K562 (cell line): ENCODE data around the gene DUSP28. TPM values are rescaled to one million over a fixed set of nuclear protein-coding genes. Genes with fewer than 3 reads are reported as not detected.

Experiments
- CXXC5 ChIP-seq: fragments of 250-450 bp; sonication (Bioruptor Pico); IDR thresholded peaks from 2 replicates; pipeline ENCODE4 v1.8.0; 2022; ENCODE audit warnings: inconsistent platforms, mild to moderate bottlenecking, moderate library complexity
- ELF1 ChIP-seq: fragments of 200-800 bp; sonication (Bioruptor generic); IDR thresholded peaks from 2 replicates; pipeline ENCODE4 v1.6.1; 2016; ENCODE audit warnings: missing genetic modification characterization, missing compliant biosample characterization
- ETV5 ChIP-seq: sonication (generic); formaldehyde crosslinking; IDR thresholded peaks from 2 replicates; pipeline ENCODE4 v1.4.0; 2020; ENCODE audit warnings: low read depth, mild to moderate bottlenecking, missing genetic modification reagents
- GABPA ChIP-seq: fragments of 200-800 bp; sonication (Bioruptor generic); conservative IDR thresholded peaks from 2 replicates; pipeline ENCODE4 v1.6.1; 2016; ENCODE audit warnings: low read depth, missing genetic modification characterization, missing compliant biosample characterization
- HDAC2 ChIP-seq: fragments of 450-650 bp; IDR thresholded peaks from 2 replicates; pipeline ENCODE4 v1.6.1; 2016; ENCODE audit warnings: mild to moderate bottlenecking
- KDM5B ChIP-seq: fragments of 200-600 bp; sonication (generic); IDR thresholded peaks from 2 replicates; pipeline ENCODE4 v1.6.1; 2012; ENCODE audit warnings: low read depth, mild to moderate bottlenecking, moderate library complexity, low read length, control low read depth, inconsistent platforms; ENCODE audit not compliant: insufficient replicate concordance
- MTF1 ChIP-seq: fragments of 250-450 bp; sonication (Bioruptor Pico); IDR thresholded peaks from 2 replicates; pipeline ENCODE4 v1.9.0; 2021; ENCODE audit warnings: moderate library complexity, mild to moderate bottlenecking, inconsistent platforms, borderline replicate concordance
- MYC ChIP-seq, 2 experiments: fragments of 250-450 bp in 1 of 2; sonication (Bioruptor Pico) in 1 of 2; IDR thresholded peaks; 2 replicates each; pipeline versions ENCODE4 v1.5.1 to v1.6.1; 2012 to 2021; ENCODE audit warnings: low read depth in 2 of 2, borderline replicate concordance in 1 of 2, improper control_type of control experiment in 1 of 2, low read length in 1 of 2, mild to moderate bottlenecking in 1 of 2, moderate library complexity in 1 of 2
- POLR2A ChIP-seq: fragments of 450-650 bp; conservative IDR thresholded peaks from 2 replicates; pipeline ENCODE4 v1.6.1; 2016
- TFAP4 ChIP-seq: sonication (generic); formaldehyde crosslinking; IDR thresholded peaks from 2 replicates; pipeline ENCODE4 v1.8.0; 2022; ENCODE audit warnings: missing genetic modification reagents, mild to moderate bottlenecking, moderate library complexity, borderline replicate concordance
- UBTF ChIP-seq, 2 experiments: IDR thresholded peaks; 2 replicates each; pipeline ENCODE4 v1.6.1; 2012; ENCODE audit warnings: improper control_type of control experiment in 2 of 2, low read depth in 2 of 2, low read length in 2 of 2, borderline replicate concordance in 1 of 2
- ZBTB1 ChIP-seq: sonication (generic); formaldehyde crosslinking; IDR thresholded peaks from 2 replicates; pipeline ENCODE4 v1.8.1; 2023; ENCODE audit warnings: missing genetic modification reagents, low read depth, mild to moderate bottlenecking, borderline replicate concordance
- ZBTB34 ChIP-seq: fragments of 250-450 bp; sonication (Bioruptor Pico); IDR thresholded peaks from 2 replicates; pipeline ENCODE4 v1.8.0; 2021; ENCODE audit warnings: mild to moderate bottlenecking, moderate library complexity
- ZBTB9 ChIP-seq: fragments of 450-650 bp; formaldehyde crosslinking; IDR thresholded peaks from 2 replicates; pipeline ENCODE4 v1.4.0; 2020; ENCODE audit warnings: mild to moderate bottlenecking, moderate library complexity
- ZFX ChIP-seq: sonication (generic); formaldehyde crosslinking; IDR thresholded peaks from 2 replicates; pipeline ENCODE4 v1.8.0; 2022; ENCODE audit warnings: mild to moderate bottlenecking, missing genetic modification reagents, moderate library complexity
- ZNF140 ChIP-seq: fragments of 250-450 bp; sonication (Bioruptor Pico); IDR thresholded peaks from 2 replicates; pipeline ENCODE4 v1.8.0; 2021; ENCODE audit warnings: moderate library complexity, mild to moderate bottlenecking, inconsistent platforms
- ZNF449 ChIP-seq: fragments of 250-450 bp; sonication (Bioruptor Pico); IDR thresholded peaks from 2 replicates; pipeline ENCODE4 v1.8.0; 2022; ENCODE audit warnings: moderate library complexity, mild to moderate bottlenecking, inconsistent platforms
- polyA plus RNA-seq, 8 experiments: library from polyadenylated mRNA; depleted of rRNA in 4 of 8; stranded (reverse) in 5 of 8; unstranded in 3 of 8; fragments of >200 nt; fragmentation: Nextera tagmentation in 2 of 8; fragmentation: Illumina TruSeq in 1 of 8; extraction: Ambion mirVana in 2 of 8; extraction: Trizol in 1 of 8; gene quantifications; 2 replicates each; pipeline versions ENCODE4 v1.2.1 to v1.2.3, GENCODE V29; 2011 to 2014; ENCODE audit warnings: inconsistent platforms in 1 of 8, missing spikeins in 1 of 8
- total RNA-seq, 7 experiments: library from RNA; depleted of rRNA in 6 of 7; stranded (reverse); fragments of >200 nt in 6 of 7; fragmentation: Illumina TruSeq in 2 of 7; extraction: Trizol in 2 of 7; gene quantifications; 2 replicates each; pipeline versions ENCODE4 v1.2.1 to v1.2.3, GENCODE V29; 2011 to 2021; ENCODE audit warnings: low replicate concordance in 1 of 7

DUSP28 gene
- total and polyA plus RNA-seq, 9 of the 15 experiments (the other 6 are each of a cell fraction or from before 2014, with no cell fraction given), result 2.8 to 8.1 (median 4.2) TPM

GRCh38 chr2:240567872-240568677 lies 7.9 kb downstream of the DUSP28 start, which contains the start of gene RNPEPL1 (continued):
- TF ChIP-seq ELF1 (tag) (0 out of 2 replicates have a peak, but pooled peaks have one; percentile 28), ZFX (peak; percentile 68), ZBTB1 (CRISPR knock-in tag) (peak; percentile 90), UBTF (IDR thresholded peaks at IDR 0.05; ENCODE audit: borderline replicate concordance in 1 of 2, low read depth in 2 of 2, low read length in 2 of 2) (peak in 1 of 2 experiments; percentile 62; a peak in 1 of 4 replicates), POLR2A (peak; percentile 29; the same call in 1 of the 2 replicates), MTF1 (CRISPR knock-in tag) (no peak), ETV5 (no peak), TFAP4 (CRISPR knock-in tag) (peak; percentile 31; the same call in 1 of the 2 replicates), ZBTB9 (0 out of 2 replicates have a peak, but pooled peaks have one; percentile 60), ZNF449 (CRISPR knock-in tag) (no peak), MYC (IDR thresholded peaks at IDR 0.05; ENCODE audit: low read depth, low read length) (peak; percentile 15; the same call in 1 of the 2 replicates), MYC (CRISPR knock-in tag; IDR thresholded peaks at IDR 0.05; ENCODE audit: borderline replicate concordance, low read depth) (0 out of 2 replicates have a peak, but pooled peaks have one; percentile 39), ZBTB34 (CRISPR knock-in tag) (no peak), GABPA (tag) (peak; percentile 69), KDM5B (peak; percentile 3), CXXC5 (CRISPR knock-in tag) (peak; percentile 16; the same call in 1 of the 2 replicates), HDAC2 (no peak), ZNF140 (CRISPR knock-in tag) (no peak)
